Right lobe of liver (tissue), 4 donors: ENCODE data around the gene SMLR1.

ENCODE experiments used
- POLR2A ChIP-seq: fragments of 450-650 bp; IDR thresholded peaks from one replicate; pipeline ENCODE4 v1.6.1; 2017; ENCODE audit warnings: antibody characterized with exemption, mild to moderate bottlenecking
- TF ChIP-seq, protein P1 (sequence below), 4 donors: fragments of 200-600 bp in 3 of 4; fragments of 450-650 bp in 1 of 4; IDR thresholded peaks; one replicate each; pipeline versions ENCODE4 v1.5.1 to v1.8.0; 2016 to 2022; ENCODE audit warnings: antibody characterized with exemption in 4 of 4, mild to moderate bottlenecking in 2 of 4
- donor health status: DM: no; HTN: no; CAD: no.
- donor health status: DM: no; HTN: no; CAD: no.
- donor health status: DM: no; HTN: yes; CAD: no.

DNA sequence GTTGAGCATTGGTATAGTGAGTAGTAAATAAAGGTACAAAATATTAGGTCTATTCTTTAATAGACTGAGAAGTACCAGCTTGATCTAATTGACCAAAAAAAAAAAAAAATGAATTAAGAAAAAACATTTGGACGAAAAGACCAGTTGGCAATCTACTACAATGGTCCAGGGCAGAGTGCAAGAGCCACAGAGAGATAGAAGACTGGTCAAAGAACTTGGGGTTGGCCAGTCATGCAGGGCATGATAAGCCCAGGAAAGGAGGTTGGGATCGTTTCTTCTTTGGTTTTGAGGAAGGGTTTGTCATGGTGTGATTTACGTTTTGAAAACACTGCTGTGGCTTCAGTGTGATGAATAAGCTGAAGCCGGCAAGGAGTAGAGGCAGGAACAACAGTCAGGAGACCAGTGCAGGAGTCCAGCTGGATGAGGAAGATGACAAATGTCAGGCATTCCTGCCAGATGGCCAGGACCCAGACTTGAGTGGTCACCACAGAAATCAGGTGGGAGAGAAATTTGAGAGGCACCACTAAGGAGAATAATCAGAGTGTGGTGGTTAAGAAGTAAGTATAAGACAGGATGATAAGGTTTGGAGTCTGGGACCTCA is 14.0 kb downstream of the SMLR1 start:
- TF ChIP-seq, protein P1, sequence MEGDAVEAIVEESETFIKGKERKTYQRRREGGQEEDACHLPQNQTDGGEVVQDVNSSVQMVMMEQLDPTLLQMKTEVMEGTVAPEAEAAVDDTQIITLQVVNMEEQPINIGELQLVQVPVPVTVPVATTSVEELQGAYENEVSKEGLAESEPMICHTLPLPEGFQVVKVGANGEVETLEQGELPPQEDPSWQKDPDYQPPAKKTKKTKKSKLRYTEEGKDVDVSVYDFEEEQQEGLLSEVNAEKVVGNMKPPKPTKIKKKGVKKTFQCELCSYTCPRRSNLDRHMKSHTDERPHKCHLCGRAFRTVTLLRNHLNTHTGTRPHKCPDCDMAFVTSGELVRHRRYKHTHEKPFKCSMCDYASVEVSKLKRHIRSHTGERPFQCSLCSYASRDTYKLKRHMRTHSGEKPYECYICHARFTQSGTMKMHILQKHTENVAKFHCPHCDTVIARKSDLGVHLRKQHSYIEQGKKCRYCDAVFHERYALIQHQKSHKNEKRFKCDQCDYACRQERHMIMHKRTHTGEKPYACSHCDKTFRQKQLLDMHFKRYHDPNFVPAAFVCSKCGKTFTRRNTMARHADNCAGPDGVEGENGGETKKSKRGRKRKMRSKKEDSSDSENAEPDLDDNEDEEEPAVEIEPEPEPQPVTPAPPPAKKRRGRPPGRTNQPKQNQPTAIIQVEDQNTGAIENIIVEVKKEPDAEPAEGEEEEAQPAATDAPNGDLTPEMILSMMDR (IDR thresholded peaks at IDR 0.05) = no peak
- TF ChIP-seq POLR2A = no peak
